IMR-90 (cell line): ENCODE measurements around the gene FBXW5. TPM values are rescaled to one million over a fixed set of nuclear protein-coding genes. Genes with fewer than 3 reads are reported as not detected.

ENCODE experiments used
- ATAC-seq: fragments of 200-7000 bp; cut with Tn5 transposase; 2 replicates; pipeline ENCODE4 v1.9.1; 2020; ENCODE audit warnings: low read depth, mild to moderate bottlenecking, moderate library complexity
- BruUV-seq: library from RNA; stranded (reverse); fragments of 400-500 nt; replicated peaks from 2 replicates; lab custom pipeline; 2021; lab: Mats Ljungman, UMichigan
- CTCF ChIA-PET: fragments of 300-600 bp; formaldehyde crosslinking; extraction: SDS; loops from one replicate; lab custom pipeline; 2021; ENCODE audit warnings: antibody characterized with exemption; lab: Yijun Ruan, JAX
- POLR2A ChIA-PET: fragments of 300-600 bp; sonication (Branson Sonifier 250); formaldehyde crosslinking; loops from one replicate; lab custom pipeline; 2022; ENCODE audit warnings: antibody characterized with exemption; ENCODE audit not compliant: unreplicated experiment; lab: Charles Lee
- DNase-seq: peaks from one replicate; pipeline ENCODE4 v3.0.0; 2013
- H2AFZ ChIP-seq: replicated peaks from 2 replicates; pipeline ENCODE3; 2013; ENCODE audit warnings: low read length, mild to moderate bottlenecking; ENCODE audit not compliant: poor library complexity
- H2AK5ac ChIP-seq: 2 replicates; pipeline ENCODE4 v1.6.1; 2013; ENCODE audit warnings: low read depth, low read length, inconsistent platforms
- H2AK9ac ChIP-seq: replicated peaks from 2 replicates; pipeline ENCODE3; 2013; ENCODE audit warnings: mild to moderate bottlenecking, low read depth, low read length, moderate library complexity; ENCODE audit not compliant: poor library complexity
- H2BK120ac ChIP-seq: 2 replicates; pipeline ENCODE4 v1.6.1; 2013; ENCODE audit warnings: low read depth, low read length, inconsistent platforms
- H2BK15ac ChIP-seq: 3 replicates; pipeline ENCODE4 v1.6.1; 2013; ENCODE audit warnings: low read depth, low read length, inconsistent platforms
- H2BK20ac ChIP-seq: 2 replicates; pipeline ENCODE4 v1.6.1; 2013; ENCODE audit warnings: low read depth, mild to moderate bottlenecking, inconsistent platforms, low read length, moderate library complexity
- H2BK5ac ChIP-seq: 2 replicates; pipeline ENCODE4 v1.6.1; 2013; ENCODE audit warnings: mild to moderate bottlenecking, low read depth, low read length, inconsistent platforms; ENCODE audit not compliant: poor library complexity, severe bottlenecking
- H3K14ac ChIP-seq: replicated peaks from 2 replicates; pipeline ENCODE4 v1.6.1; 2013; ENCODE audit warnings: low read depth, low read length, inconsistent platforms
- H3K18ac ChIP-seq: 2 replicates; pipeline ENCODE4 v1.6.1; 2013; ENCODE audit warnings: low read depth, low read length, control low read depth
- H3K23ac ChIP-seq: 2 replicates; pipeline ENCODE4 v1.6.1; 2013; ENCODE audit warnings: low read depth, low read length, inconsistent platforms
- H3K27ac ChIP-seq: 2 replicates; pipeline ENCODE4 v1.5.1; 2013; ENCODE audit warnings: mild to moderate bottlenecking, control low read depth, low read length; ENCODE audit not compliant: insufficient read depth
- H3K27me3 ChIP-seq: 2 replicates; pipeline ENCODE4 v1.6.1; 2013; ENCODE audit warnings: low read length; ENCODE audit not compliant: control insufficient read depth, insufficient read depth
- H3K36me3 ChIP-seq: 2 replicates; pipeline ENCODE4 v1.6.1; 2013; ENCODE audit warnings: low read length, mixed read lengths; ENCODE audit not compliant: control insufficient read depth, insufficient read depth
- H3K4ac ChIP-seq: 2 replicates; pipeline ENCODE4 v1.6.1; 2013; ENCODE audit warnings: low read depth, low read length, inconsistent platforms
- H3K4me1 ChIP-seq: 2 replicates; pipeline ENCODE4 v1.6.1; 2013; ENCODE audit warnings: low read length, mixed read lengths; ENCODE audit not compliant: control insufficient read depth, insufficient read depth
- H3K4me2 ChIP-seq: 2 replicates; pipeline ENCODE4 v1.6.1; 2013; ENCODE audit warnings: low read depth, mild to moderate bottlenecking, control low read depth, low read length, moderate library complexity
- H3K4me3 ChIP-seq: 2 replicates; pipeline ENCODE4 v1.5.1; 2013; ENCODE audit warnings: low read depth, mild to moderate bottlenecking, control low read depth, low read length, moderate library complexity; ENCODE audit not compliant: insufficient read depth
- H3K56ac ChIP-seq: 2 replicates; pipeline ENCODE4 v1.6.1; 2013; ENCODE audit warnings: low read length, inconsistent platforms; ENCODE audit not compliant: insufficient read depth; ENCODE audit errors: extremely low read depth
- H3K79me1 ChIP-seq, 2 experiments: 2 replicates each; pipeline ENCODE4 v1.6.1; 2013; ENCODE audit warnings: low read length in 2 of 2, inconsistent platforms in 1 of 2, low read depth in 1 of 2
- H3K9ac ChIP-seq: 2 replicates; pipeline ENCODE4 v1.6.1; 2013; ENCODE audit warnings: low read depth, low read length, control low read depth
- H3K9me1 ChIP-seq: 2 replicates; pipeline ENCODE4 v1.6.1; 2013; ENCODE audit warnings: low read length, inconsistent platforms; ENCODE audit not compliant: insufficient read depth
- H3K9me3 ChIP-seq: 2 replicates; pipeline ENCODE4 v1.6.1; 2013; ENCODE audit warnings: low read length; ENCODE audit not compliant: control insufficient read depth, insufficient read depth
- H4K20me1 ChIP-seq: 2 replicates; pipeline ENCODE4 v1.6.1; 2013; ENCODE audit warnings: low read length, inconsistent platforms; ENCODE audit not compliant: insufficient read depth
- H4K5ac ChIP-seq: 2 replicates; pipeline ENCODE4 v1.6.1; 2013; ENCODE audit warnings: mild to moderate bottlenecking, low read depth, low read length, control low read depth
- H4K8ac ChIP-seq, 2 experiments: 2 replicates each; pipeline ENCODE4 v1.6.1; 2013; ENCODE audit warnings: low read depth in 2 of 2, low read length in 2 of 2, control low read depth in 1 of 2, inconsistent platforms in 1 of 2
- H4K91ac ChIP-seq: 2 replicates; pipeline ENCODE4 v1.6.1; 2013; ENCODE audit warnings: low read depth, low read length, inconsistent platforms; ENCODE audit not compliant: insufficient read depth
- CEBPB ChIP-seq: IDR thresholded peaks from 2 replicates; pipeline ENCODE4 v1.6.1; 2012; ENCODE audit warnings: low read depth, low read length, improper control_type of control experiment
- CHD1 ChIP-seq: IDR thresholded peaks from 2 replicates; pipeline ENCODE4 v1.6.1; 2012; ENCODE audit warnings: low read depth, low read length, improper control_type of control experiment
- NFE2L2 ChIP-seq: fragments of 150-350 bp; IDR thresholded peaks from 2 replicates; pipeline ENCODE4 v1.6.1; 2016; ENCODE audit warnings: low read depth, mild to moderate bottlenecking, low read length
- RAD21 ChIP-seq: IDR thresholded peaks from 2 replicates; pipeline ENCODE4 v1.6.1; 2012; ENCODE audit warnings: low read length, improper control_type of control experiment
- WGBS, 2 experiments: methylation state at CpG; one replicate each; pipeline versions ENCODE4 v1.1.5 to v1.1.7; 2013; ENCODE audit warnings: missing lambda C conversion rate in 2 of 2; ENCODE audit not compliant: insufficient read length in 1 of 2; ENCODE audit errors: extremely low coverage in 2 of 2; 5-methylcytosine and 5-hydroxymethylcytosine counted together
- dilution Hi-C: fragments of 300-500 bp; cut with HindIII; formaldehyde crosslinking; loops from one replicate; pipeline ENCODE4 v1.14.3; 2018; ENCODE audit warnings: low sequenced_read_pairs; ENCODE audit not compliant: unreplicated experiment
- in situ Hi-C: fragments of 300-500 bp; cut with MboI; formaldehyde crosslinking; loops from 3 replicates; pipeline ENCODE4 v1.14.3; 2019; ENCODE audit warnings: low sequenced_read_pairs, inconsistent platforms, mixed read lengths
- intact Hi-C: fragments of 100-400 bp; cut with micrococcal nuclease; formaldehyde crosslinking; loops from 2 replicates; pipeline ENCODE4 v1.10.0; 2022
- polyA plus RNA-seq, 3 experiments: library from polyadenylated mRNA; depleted of rRNA; stranded (reverse); fragments of >200 nt; gene quantifications; 2 replicates each; pipeline ENCODE4 v1.2.3, GENCODE V29; 2012; ENCODE audit warnings: low replicate concordance in 1 of 3
- total RNA-seq: library from RNA; depleted of rRNA; stranded (reverse); fragments of >200 nt; gene quantifications from 2 replicates; pipeline ENCODE4 v1.2.3, GENCODE V29; 2012

FBXW5 gene
- total and polyA plus RNA-seq, 2 of the 4 experiments (the other 2 are of a cell fraction), result 65.1 to 80.2 TPM

DNA sequence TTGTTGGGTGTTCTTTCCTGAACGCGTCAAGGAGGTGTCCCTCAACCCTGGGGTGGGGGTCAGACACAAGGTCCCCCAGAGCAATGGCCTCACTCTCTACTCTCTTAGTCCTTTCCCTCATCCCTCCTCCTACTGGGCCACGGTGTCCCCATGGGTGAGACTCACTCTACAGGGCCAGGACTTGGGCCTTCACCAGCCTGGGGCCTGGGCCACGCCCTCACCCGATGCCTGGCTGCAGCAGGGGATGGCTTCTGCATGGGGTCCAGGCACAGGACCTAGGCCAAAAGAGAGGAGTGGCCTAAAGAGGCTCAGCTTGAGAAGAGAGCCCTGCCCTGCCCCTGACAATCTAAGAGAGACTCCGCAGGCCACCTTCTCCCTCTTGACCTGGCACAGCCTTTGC, 13.4 kb upstream of the FBXW5 start:
- Histone ChIP-seq H3K23ac (no peak overlapping the region), H3K36me3 (no peaks in the 10 kb centered on the region), H2AK9ac (no peak overlapping the region), H4K20me1 (no peaks in the 10 kb centered on the region), H2BK120ac (no peak overlapping the region), H2AFZ (no peak overlapping the region), H3K18ac (no peak overlapping the region), H3K4me1 (no peaks in the 10 kb centered on the region), H2AK5ac (no peak overlapping the region), H2BK15ac (no peak overlapping the region), H2BK5ac (no peak overlapping the region), H3K4ac (no peak overlapping the region), H4K8ac (no peak overlapping the region), H3K9ac (no peak overlapping the region), H4K5ac (no peak overlapping the region), H3K14ac (no peak overlapping the region), H3K4me3 (no peak overlapping the region), H3K27ac (no peak overlapping the region), H3K9me3 (peaks cover 3% of the 10 kb centered on the region), H4K91ac (no peak overlapping the region), H3K4me2 (no peak overlapping the region), H3K56ac (no peak overlapping the region), H2BK20ac (no peak overlapping the region), H3K79me1 (no peaks in the 10 kb centered on the region), H3K9me1 (peaks cover 2% of the 10 kb centered on the region; the same call in 1 of the 2 replicates), H3K27me3 (peaks cover 26% of the 10 kb centered on the region)
- ChIA-PET POLR2A (no interaction called here), CTCF (no interaction called here)
- no peak for TF ChIP-seq CHD1
- TF ChIP-seq NFE2L2, result no peak
- TF ChIP-seq RAD21, result no peak
- no peak for TF ChIP-seq CEBPB
- BruUV-seq, result no TSS peak
- dilution Hi-C loops (no loop called here), in situ Hi-C loops (no loop called here), intact Hi-C loops (no loop called here)
- ATAC-seq, result no peak
- WGBS, 2 experiments, result 90% methylated on average over 2 of the region's 6 CpGs; no CpG with 5 or more reads in 1 of the 2 experiments
- DNase-seq, result no peak
